GM18858 (cell line): Measurements from ENCODE around the gene OR56B1.
A peak's percentile ranks its signal among the peaks of the same experiment; 100 is the strongest.
"Not testable (repeated sequence)": the region's sequence is repeated elsewhere in the genome, so short reads cannot be mapped to it uniquely, and the experiment has no call there.

ENCODE experiments used
- ATAC-seq: cut with Tn5 transposase; IDR thresholded peaks from one replicate; pipeline ENCODE4 v1.9.1; 2021; ENCODE audit not compliant: unreplicated experiment

Gene OR56B1, protein sequence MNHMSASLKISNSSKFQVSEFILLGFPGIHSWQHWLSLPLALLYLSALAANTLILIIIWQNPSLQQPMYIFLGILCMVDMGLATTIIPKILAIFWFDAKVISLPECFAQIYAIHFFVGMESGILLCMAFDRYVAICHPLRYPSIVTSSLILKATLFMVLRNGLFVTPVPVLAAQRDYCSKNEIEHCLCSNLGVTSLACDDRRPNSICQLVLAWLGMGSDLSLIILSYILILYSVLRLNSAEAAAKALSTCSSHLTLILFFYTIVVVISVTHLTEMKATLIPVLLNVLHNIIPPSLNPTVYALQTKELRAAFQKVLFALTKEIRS

DNA sequence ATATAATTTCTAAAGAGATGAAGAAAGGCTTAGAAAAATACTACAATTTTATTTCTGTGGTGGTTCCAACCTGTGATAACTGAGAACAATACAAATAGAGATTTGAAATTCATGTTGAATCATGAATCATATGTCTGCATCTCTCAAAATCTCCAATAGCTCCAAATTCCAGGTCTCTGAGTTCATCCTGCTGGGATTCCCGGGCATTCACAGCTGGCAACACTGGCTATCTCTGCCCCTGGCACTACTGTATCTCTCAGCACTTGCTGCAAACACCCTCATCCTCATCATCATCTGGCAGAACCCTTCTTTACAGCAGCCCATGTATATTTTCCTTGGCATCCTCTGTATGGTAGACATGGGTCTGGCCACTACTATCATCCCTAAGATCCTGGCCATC, at the start of gene OR56B1:
OR56B1 (plus strand) TSS at position 53 of the 400 bp plus-strand sequence; CDS start at position 122, 69 bp downstream.
- no peak for ATAC-seq

- ATAC-seq: no peak
Observed at GRCh38 chr11:5688482-5688881, 47.8 kb upstream of the OR56B1 start.

GRCh38 chr11:5689551-5689983, 46.7 kb upstream of the OR56B1 start, which contains the start of gene TRIM22:
Gene TRIM22, plus strand, starts transcription at chr11:5689790. Its CDS starts 6,443 bp downstream, at chr11:5696233.
- peak; percentile 80 for ATAC-seq

GRCh38 chr11:5690216-5690615, 46.0 kb upstream of the OR56B1 start:
- no peak for ATAC-seq

DNA sequence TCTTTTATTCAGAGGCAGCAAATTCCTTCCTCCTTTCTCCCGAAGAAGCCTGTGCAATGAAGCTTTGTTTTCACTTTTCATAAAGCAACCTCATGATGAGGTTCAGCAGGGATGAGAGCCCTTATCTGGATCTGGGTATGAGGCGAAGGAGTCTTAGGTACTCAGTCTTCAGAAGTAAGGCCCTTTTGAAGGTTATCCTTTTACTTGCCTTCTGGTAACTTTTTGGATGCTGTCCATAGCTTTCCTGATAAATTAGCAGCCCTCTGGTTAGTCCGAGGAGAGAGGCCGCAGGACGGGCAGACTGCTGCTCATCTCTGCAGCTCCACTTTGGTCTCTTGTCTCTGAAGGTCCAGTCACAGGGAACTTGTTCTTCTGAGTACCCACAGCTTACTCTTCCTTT, 45.5 kb upstream of the OR56B1 start:
- no peak for ATAC-seq

DNA sequence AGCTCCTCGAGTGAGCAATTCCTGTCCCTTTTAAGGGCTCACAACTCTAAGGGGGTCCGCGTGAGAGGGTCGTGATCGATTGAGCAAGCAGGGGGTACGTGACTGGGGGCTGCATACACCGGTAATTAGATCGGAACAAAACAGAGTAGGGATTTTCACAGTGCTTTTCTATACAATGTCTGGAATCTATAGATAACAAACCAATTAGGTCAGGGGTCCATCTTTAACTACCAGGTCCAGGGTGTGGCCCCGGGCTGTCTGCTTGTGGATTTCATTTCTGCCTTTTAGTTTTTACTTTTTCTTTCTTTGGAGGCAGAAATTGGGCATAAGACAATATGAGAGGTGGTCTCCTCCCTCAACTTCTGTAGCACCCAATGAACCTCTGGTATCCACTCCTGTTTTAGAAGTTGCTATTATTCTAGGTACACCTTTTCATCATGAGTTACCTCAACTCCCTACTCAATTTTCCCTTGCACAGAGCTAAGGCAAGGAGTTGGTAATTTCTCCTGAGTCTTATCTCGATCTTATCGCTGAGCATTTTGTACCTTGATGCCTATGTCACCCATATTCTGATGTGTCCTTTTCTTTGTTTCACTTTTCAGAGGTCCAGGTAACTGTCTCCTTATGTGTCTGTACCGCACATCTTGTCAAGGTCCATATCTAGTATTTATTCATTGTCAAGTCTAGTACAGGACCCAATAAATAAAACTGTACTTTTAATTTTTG, 44.8 kb upstream of the OR56B1 start:
- ATAC-seq: not testable (repeated sequence)

DNA sequence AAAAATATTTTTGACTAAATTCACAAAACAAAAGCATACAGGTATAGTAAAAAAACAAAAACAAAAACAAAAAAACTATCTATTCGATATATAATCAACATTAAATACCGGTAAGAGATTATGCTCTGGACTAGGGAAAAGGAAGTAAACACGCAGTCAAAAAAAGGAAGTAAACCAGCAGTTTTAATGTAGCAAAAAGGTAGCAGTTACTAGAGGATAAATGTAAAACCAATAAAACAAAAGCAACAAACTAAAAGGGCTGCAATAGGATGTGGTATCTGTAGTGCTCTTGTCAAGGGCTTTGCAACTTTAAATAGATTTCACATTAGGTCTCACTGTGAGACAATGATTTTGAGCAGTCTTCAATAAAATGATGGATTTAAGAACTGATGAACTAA, 44.3 kb upstream of the OR56B1 start:
- ATAC-seq: no peak

- ATAC-seq: no peak
Observed at GRCh38 chr11:5694642-5695041, 41.6 kb upstream of the OR56B1 start.

- no peak for ATAC-seq
Observed at GRCh38 chr11:5695580-5695979, 40.7 kb upstream of the OR56B1 start.

GRCh38 chr11:5696210-5696609, 40.0 kb upstream of the OR56B1 start:
- ATAC-seq: no peak

DNA sequence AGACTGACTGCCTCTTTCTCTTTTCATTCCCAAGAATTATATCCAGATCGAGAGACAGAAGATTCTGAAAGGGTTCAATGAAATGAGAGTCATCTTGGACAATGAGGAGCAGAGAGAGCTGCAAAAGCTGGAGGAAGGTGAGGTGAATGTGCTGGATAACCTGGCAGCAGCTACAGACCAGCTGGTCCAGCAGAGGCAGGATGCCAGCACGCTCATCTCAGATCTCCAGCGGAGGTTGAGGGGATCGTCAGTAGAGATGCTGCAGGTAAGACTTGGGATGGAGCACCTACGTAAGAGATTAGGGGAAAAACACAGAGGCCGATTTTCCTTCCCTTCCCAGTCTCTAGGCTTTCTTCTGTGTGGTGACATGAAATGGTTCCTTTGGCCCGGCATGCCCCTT, 38.0 kb upstream of the OR56B1 start:
- ATAC-seq: no peak

DNA sequence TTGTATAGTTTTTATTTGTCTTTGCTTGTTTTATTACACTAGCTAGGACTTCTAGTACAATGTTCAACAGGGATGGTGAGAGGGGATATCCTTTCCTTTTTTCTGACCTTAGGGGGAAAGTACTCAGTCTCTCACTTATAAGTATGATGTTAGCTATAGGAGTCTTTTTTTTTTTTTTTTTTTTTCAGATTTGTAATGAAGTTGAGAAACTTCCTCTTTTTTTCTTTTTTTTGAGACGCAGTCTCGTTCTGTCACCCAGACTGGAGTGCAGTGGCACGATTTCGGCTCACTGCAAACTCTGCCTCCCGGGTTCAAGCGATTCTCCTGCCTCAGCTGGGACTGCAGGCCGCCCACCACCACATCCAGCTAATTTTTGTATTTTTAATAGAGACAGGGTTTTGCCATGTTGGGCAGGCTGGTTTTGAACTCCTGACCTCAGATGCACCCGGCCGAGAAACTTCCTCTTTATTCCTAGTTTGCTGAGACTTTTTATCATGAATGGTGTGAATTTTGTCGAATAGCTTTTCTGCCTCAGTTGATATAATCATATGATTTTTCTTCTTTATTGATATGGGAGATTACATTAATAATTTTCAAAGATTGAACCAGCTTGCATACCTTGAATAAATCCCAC, 35.7 kb upstream of the OR56B1 start:
- no peak for ATAC-seq

- no peak for ATAC-seq
Observed at GRCh38 chr11:5701055-5701577, 35.1 kb upstream of the OR56B1 start.

DNA sequence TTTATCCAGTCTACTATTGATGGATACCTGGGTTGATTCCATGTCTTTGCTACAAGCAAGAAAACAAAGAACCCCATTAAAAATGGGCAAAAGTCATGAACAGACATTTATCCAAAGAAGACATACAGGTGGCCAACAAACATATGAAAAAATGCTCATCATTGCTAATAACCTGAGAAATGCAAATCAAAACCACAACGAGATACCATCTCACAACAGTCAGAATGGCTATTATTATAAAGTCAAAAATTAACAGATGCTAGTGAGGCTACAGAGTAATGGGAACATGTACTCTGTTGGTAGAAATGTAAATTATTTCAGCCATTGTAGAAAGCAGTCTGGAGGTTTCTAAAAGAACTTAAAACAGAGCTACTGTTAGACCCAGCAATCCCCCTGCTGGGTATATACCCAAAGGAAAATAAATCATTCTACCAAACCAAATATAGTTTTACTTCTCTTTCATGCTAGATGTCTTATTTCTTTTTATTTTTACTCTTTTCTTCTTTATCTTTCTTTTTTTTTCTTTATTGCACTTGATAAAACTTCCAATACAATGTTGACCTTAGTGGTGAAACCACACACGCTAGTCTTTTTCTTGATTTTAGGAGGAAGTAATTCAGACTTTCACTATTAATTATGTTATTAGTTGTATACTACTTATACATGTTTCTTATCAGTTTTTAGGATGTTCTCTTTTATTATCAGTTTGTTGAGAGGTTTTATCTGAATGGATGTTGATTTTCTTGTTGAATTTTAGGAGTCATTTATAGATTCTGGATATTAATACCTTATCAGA, 32.3 kb upstream of the OR56B1 start:
- ATAC-seq: peak; percentile 69

DNA sequence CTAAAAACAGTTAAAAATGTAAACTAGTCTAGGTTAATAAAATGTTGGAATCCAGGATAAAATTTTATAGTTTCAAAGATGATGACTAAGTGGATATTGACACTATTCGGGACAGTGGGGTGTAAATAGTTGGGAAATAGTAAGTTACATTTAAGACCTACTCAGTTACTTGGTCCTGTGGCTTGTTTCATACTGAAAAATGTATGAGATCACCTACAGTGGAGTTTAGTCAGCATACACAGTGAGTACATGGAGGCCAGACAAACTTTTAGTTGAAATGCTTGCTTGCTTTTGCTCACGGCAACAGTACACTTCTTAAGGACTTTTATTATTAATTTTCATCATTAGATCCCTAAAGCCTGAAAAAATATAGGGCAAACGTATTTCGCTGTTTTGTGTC, 30.6 kb upstream of the OR56B1 start:
- no peak for ATAC-seq

GRCh38 chr11:5712507-5712906, 23.7 kb upstream of the OR56B1 start:
- ATAC-seq: peak; percentile 40

- ATAC-seq: no peak
Observed at GRCh38 chr11:5713695-5714094, 22.6 kb upstream of the OR56B1 start.

DNA sequence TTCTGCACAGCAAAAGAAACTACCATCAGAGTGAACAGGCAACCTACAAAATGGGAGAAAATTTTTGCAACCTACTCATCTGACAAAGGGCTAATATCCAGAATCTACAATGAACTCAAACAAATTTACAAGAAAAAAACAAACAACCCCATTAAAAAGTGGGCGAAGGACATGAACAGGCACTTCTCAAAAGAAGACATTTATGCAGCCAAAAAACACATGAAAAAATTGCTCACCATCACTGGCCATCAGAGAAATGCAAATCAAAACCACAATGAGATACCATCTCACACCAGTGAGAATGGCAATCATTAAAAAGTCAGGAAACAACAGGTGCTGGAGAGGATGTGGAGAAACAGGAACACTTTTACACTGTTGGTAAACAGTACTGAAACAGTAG, 19.7 kb upstream of the OR56B1 start:
- ATAC-seq: not testable (repeated sequence)

- no peak for ATAC-seq
Observed at GRCh38 chr11:5719703-5720495, 16.3 kb upstream of the OR56B1 start.

GRCh38 chr11:5722622-5723021, 13.6 kb upstream of the OR56B1 start:
- ATAC-seq: no peak
